GM18502 (cell line): ENCODE measurements around the gene ANAPC5.
A peak's percentile ranks its signal among the peaks of the same experiment; 100 is the strongest.
"Not testable (repeated sequence)": the region's sequence is repeated elsewhere in the genome, so short reads cannot be mapped to it uniquely, and the experiment has no call there.

Source experiments
- ATAC-seq: cut with Tn5 transposase; IDR thresholded peaks from one replicate; pipeline ENCODE4 v1.9.1; 2021; ENCODE audit warnings: mild to moderate bottlenecking; ENCODE audit not compliant: unreplicated experiment, poor library complexity

Gene ANAPC5, protein sequence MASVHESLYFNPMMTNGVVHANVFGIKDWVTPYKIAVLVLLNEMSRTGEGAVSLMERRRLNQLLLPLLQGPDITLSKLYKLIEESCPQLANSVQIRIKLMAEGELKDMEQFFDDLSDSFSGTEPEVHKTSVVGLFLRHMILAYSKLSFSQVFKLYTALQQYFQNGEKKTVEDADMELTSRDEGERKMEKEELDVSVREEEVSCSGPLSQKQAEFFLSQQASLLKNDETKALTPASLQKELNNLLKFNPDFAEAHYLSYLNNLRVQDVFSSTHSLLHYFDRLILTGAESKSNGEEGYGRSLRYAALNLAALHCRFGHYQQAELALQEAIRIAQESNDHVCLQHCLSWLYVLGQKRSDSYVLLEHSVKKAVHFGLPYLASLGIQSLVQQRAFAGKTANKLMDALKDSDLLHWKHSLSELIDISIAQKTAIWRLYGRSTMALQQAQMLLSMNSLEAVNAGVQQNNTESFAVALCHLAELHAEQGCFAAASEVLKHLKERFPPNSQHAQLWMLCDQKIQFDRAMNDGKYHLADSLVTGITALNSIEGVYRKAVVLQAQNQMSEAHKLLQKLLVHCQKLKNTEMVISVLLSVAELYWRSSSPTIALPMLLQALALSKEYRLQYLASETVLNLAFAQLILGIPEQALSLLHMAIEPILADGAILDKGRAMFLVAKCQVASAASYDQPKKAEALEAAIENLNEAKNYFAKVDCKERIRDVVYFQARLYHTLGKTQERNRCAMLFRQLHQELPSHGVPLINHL

GRCh38 chr12:121351820-121352681, at the start of gene ANAPC5:
Gene ANAPC5 (minus strand): TSS chr12:121352411. CDS start chr12:121352340, 71 bp downstream.
- ATAC-seq: peak; percentile 96

DNA sequence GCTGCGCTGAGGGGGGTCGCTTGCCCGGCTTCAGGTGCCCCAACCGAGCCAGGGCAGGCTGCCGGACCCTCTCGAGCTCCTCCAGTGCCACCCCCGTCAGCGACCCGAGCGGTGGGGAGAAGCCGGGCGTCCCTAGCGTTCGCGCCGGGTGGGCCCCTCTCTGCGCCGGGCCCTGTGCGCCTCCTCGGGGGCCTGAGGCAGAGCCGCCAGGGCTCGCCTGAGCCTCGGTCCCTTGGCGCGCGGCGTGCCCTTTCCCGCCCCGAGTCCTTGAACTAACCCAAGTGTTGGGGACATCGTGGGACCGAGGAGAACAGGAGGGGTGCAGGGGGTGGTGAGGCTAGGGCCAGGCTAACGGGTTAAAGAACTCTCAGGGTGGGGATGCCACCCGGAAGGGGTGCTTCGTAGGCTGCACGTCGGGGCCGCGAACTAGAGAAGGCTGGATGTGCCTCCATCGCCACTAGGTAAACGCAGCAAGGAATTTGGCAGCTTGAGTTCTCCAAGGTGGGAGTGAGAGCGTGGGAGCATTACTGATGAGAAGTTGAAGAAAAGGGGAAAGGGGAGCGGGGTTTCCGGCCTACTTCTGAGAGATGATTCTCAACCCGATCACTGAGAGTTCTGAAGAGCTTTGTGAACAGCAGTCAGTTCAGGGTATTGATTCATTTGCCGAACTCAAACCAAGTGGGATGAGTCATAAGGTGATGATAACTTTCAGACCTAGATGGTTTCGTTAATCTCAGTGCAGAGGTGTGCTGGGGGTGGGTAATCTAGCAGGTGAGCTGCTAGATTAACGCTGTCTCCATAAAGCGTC, 48.3 kb upstream of the ANAPC5 start:
- peak; percentile 49 for ATAC-seq

GRCh38 chr12:121399391-121400331, 47.5 kb upstream of the ANAPC5 start, which contains the start of gene RNF34:
Gene RNF34 (plus strand): TSS chr12:121400118. CDS start chr12:121400213, 95 bp downstream.
- peak; percentile 87 for ATAC-seq

DNA sequence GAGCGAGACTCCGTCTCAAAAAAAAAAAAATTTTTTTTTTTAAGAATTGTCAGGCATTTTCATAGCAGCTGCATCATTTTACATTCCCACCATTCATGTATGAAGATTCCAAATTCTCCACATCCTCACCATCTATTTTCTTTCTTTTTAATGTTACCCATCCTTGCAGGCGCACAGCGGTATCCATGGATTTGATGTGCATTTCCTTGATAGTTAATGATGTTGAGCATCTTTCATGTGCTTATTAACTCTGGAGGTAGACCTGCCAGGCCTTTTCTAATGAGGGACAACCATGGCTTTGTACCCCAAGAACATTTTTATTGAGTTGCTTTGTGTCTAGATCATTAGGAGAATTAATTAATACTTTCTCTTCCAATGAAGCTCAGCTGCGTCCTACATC, 46.1 kb upstream of the ANAPC5 start:
- ATAC-seq: no peak

DNA sequence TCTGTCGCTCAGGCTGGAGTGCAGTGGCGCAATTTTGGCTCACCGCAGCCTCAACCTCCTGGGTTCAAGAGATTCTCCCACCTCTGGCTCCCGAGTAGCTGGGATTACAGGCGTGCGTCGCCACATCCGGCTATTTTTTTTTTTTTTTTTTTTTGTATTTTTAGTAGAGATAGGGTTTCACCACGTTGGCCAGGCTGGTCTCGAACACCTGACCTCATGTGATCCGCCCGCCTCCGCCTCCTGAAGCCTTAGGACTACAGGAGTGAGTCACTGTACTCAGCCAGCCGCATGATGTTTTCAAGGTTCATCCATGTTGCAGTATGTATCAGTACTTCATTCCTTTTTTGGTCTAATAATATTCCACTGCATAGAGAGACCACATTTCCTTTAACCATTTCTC, 45.3 kb upstream of the ANAPC5 start:
- ATAC-seq: no peak

GRCh38 chr12:121392325-121392716, 40.1 kb upstream of the ANAPC5 start:
- no peak for ATAC-seq

- no peak for ATAC-seq
Measured at GRCh38 chr12:121391619-121392324, 39.6 kb upstream of the ANAPC5 start.

DNA sequence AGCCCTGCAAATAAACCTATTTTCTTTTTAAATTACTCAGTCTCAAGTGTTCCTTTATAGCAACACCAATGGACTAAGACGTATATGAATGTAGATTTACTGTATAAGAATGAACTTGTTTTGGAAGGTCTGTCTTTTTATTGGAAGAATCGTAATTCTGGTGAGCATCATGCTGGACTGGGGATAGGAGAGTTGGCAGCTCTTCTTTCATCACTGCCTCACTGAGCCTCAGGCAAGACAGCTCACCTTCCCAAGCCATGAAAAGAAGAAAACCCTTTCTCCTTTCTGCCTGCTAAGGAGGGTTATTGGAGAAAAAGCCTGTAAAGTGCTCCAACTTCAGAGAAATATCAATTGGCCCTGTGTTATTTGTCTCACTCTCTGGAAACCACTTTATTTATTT, 38.6 kb upstream of the ANAPC5 start:
- no peak for ATAC-seq

DNA sequence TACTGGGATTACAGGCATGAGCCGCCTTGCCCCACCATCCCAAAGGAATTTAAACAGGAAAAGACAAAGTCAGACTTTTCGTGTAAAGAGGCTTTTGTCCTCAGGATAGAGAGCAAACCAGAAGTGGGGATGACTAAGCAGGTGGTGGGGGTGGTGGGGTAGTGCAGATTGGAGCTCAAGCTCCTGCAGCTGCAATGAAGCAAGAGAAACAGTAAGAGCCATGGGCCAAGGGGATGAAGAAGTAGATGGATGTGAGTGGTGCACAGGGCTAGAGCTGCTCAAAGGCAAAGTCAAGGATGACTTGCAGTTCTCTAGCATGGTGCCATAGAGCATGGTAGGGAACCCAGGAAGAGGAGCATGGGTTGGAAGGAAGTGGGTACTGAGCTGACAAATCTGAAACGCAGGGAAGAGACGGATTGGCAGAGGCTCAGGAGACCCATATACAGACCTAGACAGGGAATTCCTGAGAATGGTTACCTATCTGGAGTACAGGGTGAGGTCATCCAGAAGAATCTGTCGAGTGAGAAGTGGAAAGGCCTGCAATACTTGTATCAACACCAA, 36.3 kb upstream of the ANAPC5 start:
- ATAC-seq: no peak

DNA sequence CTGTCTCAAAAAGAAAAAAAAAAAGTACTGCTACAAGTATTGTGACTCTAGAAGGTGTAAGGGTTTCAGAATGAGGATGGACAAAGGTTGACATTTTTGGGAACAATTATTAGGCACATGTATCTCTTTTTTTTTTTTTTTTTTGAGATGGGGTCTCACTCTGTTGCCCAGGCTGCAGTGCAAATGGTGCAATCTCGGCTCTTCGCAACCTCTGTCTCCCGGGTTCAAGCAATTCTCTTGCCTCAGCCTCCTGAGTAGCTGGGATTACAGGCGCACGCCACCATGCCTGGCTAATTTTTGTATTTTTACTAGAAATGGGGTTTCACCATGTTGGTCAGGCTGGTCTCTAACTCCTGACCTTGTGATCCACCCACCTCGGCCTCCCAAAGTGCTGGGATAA, 32.7 kb upstream of the ANAPC5 start:
- ATAC-seq: not testable (repeated sequence)

GRCh38 chr12:121383601-121384021, 31.4 kb upstream of the ANAPC5 start:
- ATAC-seq: no peak

- no peak for ATAC-seq
Measured at GRCh38 chr12:121379945-121380344, 27.7 kb upstream of the ANAPC5 start.

GRCh38 chr12:121378736-121379135, 26.5 kb upstream of the ANAPC5 start:
- ATAC-seq: no peak

- ATAC-seq: no peak
Measured at GRCh38 chr12:121376754-121377697, 24.8 kb upstream of the ANAPC5 start.

GRCh38 chr12:121374945-121375584, 22.9 kb upstream of the ANAPC5 start:
- not testable (repeated sequence) for ATAC-seq

GRCh38 chr12:121374336-121374735, 22.1 kb upstream of the ANAPC5 start:
- ATAC-seq: not testable (repeated sequence)
